C4-2B (cell line): ENCODE data around the gene KCNQ1.

Experiments used
- CTCF ChIP-seq: fragments of 450-650 bp; conservative IDR thresholded peaks from 2 replicates; pipeline ENCODE4 v1.5.1; 2017; ENCODE audit warnings: mild to moderate bottlenecking
- ZFX ChIP-seq: fragments of 450-650 bp; IDR thresholded peaks from 2 replicates; pipeline ENCODE4 v1.6.1; 2017

GRCh38 chr11:2814751-2815150 lies 369.9 kb downstream of the KCNQ1 start:
- TF ChIP-seq CTCF (no peak), ZFX (no peak)
